HepG2 (cell line): ENCODE results near the gene LYSMD1. TPM values are rescaled to one million over a fixed set of nuclear protein-coding genes. Genes with fewer than 3 reads are reported as not detected.
A peak's percentile ranks its signal among the peaks of the same experiment; 100 is the strongest.

ENCODE experiments used
- ELF4 ChIP-seq: sonication (generic); formaldehyde crosslinking; IDR thresholded peaks from 2 replicates; pipeline ENCODE4 v1.5.0; 2020; ENCODE audit warnings: missing genetic modification reagents, mild to moderate bottlenecking, moderate library complexity, borderline replicate concordance
- GPN1 ChIP-seq: sonication (generic); formaldehyde crosslinking; IDR thresholded peaks from 2 replicates; pipeline ENCODE4 v1.5.1; 2020; ENCODE audit warnings: missing genetic modification reagents, borderline replicate concordance
- JUNB ChIP-seq: sonication (generic); formaldehyde crosslinking; IDR thresholded peaks from 2 replicates; pipeline ENCODE4 v1.8.0; 2022; ENCODE audit warnings: missing genetic modification reagents, mild to moderate bottlenecking, borderline replicate concordance
- KAT8 ChIP-seq: IDR thresholded peaks from 2 replicates; pipeline ENCODE4 v1.6.1; 2016; ENCODE audit warnings: missing genetic modification reagents, missing compliant biosample characterization
- KDM2A ChIP-seq: sonication (generic); formaldehyde crosslinking; IDR thresholded peaks from 2 replicates; pipeline ENCODE4 v1.4.0; 2020; ENCODE audit warnings: low read depth, missing genetic modification reagents, borderline replicate concordance
- MBD4 ChIP-seq: IDR thresholded peaks from 2 replicates; pipeline ENCODE4 v1.6.1; 2012; ENCODE audit warnings: low read length, inconsistent platforms, borderline replicate concordance
- MED1 ChIP-seq: sonication (generic); formaldehyde crosslinking; IDR thresholded peaks from 2 replicates; pipeline ENCODE4 v1.4.0; 2020; ENCODE audit warnings: missing genetic modification reagents
- MEF2D ChIP-seq: sonication (generic); formaldehyde crosslinking; IDR thresholded peaks from 2 replicates; pipeline ENCODE4 v1.5.1; 2020; ENCODE audit warnings: mild to moderate bottlenecking, missing genetic modification reagents
- MIER3 ChIP-seq: IDR thresholded peaks from 2 replicates; pipeline ENCODE4 v1.6.1; 2016; ENCODE audit warnings: missing compliant biosample characterization, borderline replicate concordance
- SMARCE1 ChIP-seq: fragments of 450-650 bp; IDR thresholded peaks from 2 replicates; pipeline ENCODE4 v1.6.1; 2017; ENCODE audit warnings: borderline replicate concordance
- ZFP62 ChIP-seq: sonication (generic); formaldehyde crosslinking; IDR thresholded peaks from 2 replicates; pipeline ENCODE4 v1.4.0; 2020; ENCODE audit warnings: missing genetic modification reagents
- ZNF264 ChIP-seq: sonication (generic); formaldehyde crosslinking; IDR thresholded peaks from 2 replicates; pipeline ENCODE4 v1.4.0; 2020; ENCODE audit warnings: missing genetic modification reagents
- ZNF30 ChIP-seq: sonication (generic); formaldehyde crosslinking; IDR thresholded peaks from 2 replicates; pipeline ENCODE4 v1.5.0; 2020; ENCODE audit warnings: mild to moderate bottlenecking, missing genetic modification reagents
- ZNF510 ChIP-seq: sonication (generic); formaldehyde crosslinking; IDR thresholded peaks from 2 replicates; pipeline ENCODE4 v1.4.0; 2020; ENCODE audit warnings: low read depth, mild to moderate bottlenecking, missing genetic modification reagents
- polyA plus RNA-seq, 8 experiments: library from polyadenylated mRNA; depleted of rRNA in 3 of 8; stranded (reverse) in 7 of 8; unstranded in 1 of 8; fragments of >200 nt; fragmentation: Illumina TruSeq in 4 of 8; extraction: Trizol in 4 of 8; gene quantifications; 2 replicates each; pipeline versions ENCODE4 v1.2.1 to v1.2.3, GENCODE V29; 2011 to 2016; ENCODE audit warnings: low read depth in 4 of 8, missing spikeins in 1 of 8, mixed read lengths in 1 of 8; ENCODE audit not compliant: insufficient read depth in 1 of 8
- total RNA-seq, 5 experiments: library from RNA; depleted of rRNA; stranded (reverse); fragments of >200 nt; fragmentation: Illumina TruSeq; extraction: Trizol; gene quantifications; 2 replicates each; pipeline ENCODE4 v1.2.3, GENCODE V29; 2016; ENCODE audit warnings: low read depth in 1 of 5
- TF ChIP-seq, protein P1 (sequence below): sonication (generic); formaldehyde crosslinking; conservative IDR thresholded peaks from 2 replicates; pipeline ENCODE4 v1.4.0; 2020; ENCODE audit warnings: mild to moderate bottlenecking, missing genetic modification reagents, moderate library complexity
- TF ChIP-seq, protein P2 (sequence below), 2 experiments: IDR thresholded peaks; 2 replicates each; pipeline ENCODE4 v1.6.1; 2011 to 2012; ENCODE audit warnings: low read length in 2 of 2, borderline replicate concordance in 1 of 2, low read depth in 1 of 2, mild to moderate bottlenecking in 1 of 2, moderate library complexity in 1 of 2
- TF ChIP-seq, protein P3 (sequence below): conservative IDR thresholded peaks from 2 replicates; pipeline ENCODE4 v1.6.1; 2018; ENCODE audit warnings: missing genetic modification reagents
- TF ChIP-seq, protein P4 (sequence below): fragments of 450-650 bp; IDR thresholded peaks from 2 replicates; pipeline ENCODE4 v1.6.1; 2017; ENCODE audit warnings: mild to moderate bottlenecking

The LYSMD1 gene
- total and polyA plus RNA-seq, 2 of the 13 experiments (the other 11 are each of a cell fraction or from before 2014, with no cell fraction given) = 3.8 to 4.8 TPM

DNA sequence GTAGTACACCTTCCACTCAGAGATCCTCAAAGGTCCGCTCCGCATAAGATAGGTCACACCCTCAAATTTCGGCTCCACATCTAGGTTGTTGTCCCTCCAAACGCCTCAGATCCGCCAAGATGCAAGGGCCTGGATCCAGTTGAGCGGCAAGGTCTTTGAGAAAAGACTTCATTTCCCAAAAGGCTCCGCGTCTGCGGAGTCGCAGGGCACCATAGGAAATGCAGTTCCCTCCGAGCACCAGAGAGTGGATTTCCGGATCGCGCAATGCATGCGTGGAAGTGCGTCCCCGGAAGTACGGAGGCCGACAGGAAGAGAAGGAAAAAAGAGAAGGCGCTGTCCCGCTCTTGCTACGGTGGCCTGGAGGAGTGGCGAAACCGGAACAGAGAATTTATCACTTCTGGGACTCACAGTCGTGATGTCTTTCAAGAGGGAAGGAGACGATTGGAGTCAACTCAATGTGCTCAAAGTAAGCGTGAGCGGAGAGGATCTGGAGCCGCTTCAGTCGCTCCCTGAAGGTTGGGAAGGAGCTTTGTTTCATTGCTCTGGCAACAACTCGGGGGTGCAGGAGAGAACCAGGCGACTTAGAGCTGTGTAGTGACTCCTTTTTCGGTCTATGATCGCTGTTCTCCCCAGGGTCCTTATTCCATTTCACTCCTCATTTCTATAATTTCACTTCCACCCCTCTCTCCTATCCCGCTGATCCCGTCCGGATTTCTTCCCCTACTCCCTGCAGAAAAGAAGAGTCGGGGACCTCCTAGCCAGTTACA is at the start of gene LYSMD1, which contains the start of gene SCNM1 (continued):
- TF ChIP-seq, protein P1, sequence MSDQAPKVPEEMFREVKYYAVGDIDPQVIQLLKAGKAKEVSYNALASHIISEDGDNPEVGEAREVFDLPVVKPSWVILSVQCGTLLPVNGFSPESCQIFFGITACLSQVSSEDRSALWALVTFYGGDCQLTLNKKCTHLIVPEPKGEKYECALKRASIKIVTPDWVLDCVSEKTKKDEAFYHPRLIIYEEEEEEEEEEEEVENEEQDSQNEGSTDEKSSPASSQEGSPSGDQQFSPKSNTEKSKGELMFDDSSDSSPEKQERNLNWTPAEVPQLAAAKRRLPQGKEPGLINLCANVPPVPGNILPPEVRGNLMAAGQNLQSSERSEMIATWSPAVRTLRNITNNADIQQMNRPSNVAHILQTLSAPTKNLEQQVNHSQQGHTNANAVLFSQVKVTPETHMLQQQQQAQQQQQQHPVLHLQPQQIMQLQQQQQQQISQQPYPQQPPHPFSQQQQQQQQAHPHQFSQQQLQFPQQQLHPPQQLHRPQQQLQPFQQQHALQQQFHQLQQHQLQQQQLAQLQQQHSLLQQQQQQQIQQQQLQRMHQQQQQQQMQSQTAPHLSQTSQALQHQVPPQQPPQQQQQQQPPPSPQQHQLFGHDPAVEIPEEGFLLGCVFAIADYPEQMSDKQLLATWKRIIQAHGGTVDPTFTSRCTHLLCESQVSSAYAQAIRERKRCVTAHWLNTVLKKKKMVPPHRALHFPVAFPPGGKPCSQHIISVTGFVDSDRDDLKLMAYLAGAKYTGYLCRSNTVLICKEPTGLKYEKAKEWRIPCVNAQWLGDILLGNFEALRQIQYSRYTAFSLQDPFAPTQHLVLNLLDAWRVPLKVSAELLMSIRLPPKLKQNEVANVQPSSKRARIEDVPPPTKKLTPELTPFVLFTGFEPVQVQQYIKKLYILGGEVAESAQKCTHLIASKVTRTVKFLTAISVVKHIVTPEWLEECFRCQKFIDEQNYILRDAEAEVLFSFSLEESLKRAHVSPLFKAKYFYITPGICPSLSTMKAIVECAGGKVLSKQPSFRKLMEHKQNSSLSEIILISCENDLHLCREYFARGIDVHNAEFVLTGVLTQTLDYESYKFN = peak; percentile 55
- TF ChIP-seq MEF2D (CRISPR knock-in tag) (0 out of 2 replicates have a peak, but pooled peaks have one; percentile 17), SMARCE1 (no peak), ZNF510 (no peak), MIER3 (CRISPR knock-in tag) (peak; percentile 88), MBD4 (no peak), KAT8 (peak; percentile 99), GPN1 (CRISPR knock-in tag) (no peak), KDM2A (CRISPR knock-in tag) (peak; percentile 91), ZNF30 (CRISPR knock-in tag) (no peak), ZFP62 (peak; percentile 97), JUNB (no peak), ZNF264 (no peak), MED1 (CRISPR knock-in tag) (peak; percentile 71), ELF4 (peak; percentile 100)
- TF ChIP-seq, protein P2, sequence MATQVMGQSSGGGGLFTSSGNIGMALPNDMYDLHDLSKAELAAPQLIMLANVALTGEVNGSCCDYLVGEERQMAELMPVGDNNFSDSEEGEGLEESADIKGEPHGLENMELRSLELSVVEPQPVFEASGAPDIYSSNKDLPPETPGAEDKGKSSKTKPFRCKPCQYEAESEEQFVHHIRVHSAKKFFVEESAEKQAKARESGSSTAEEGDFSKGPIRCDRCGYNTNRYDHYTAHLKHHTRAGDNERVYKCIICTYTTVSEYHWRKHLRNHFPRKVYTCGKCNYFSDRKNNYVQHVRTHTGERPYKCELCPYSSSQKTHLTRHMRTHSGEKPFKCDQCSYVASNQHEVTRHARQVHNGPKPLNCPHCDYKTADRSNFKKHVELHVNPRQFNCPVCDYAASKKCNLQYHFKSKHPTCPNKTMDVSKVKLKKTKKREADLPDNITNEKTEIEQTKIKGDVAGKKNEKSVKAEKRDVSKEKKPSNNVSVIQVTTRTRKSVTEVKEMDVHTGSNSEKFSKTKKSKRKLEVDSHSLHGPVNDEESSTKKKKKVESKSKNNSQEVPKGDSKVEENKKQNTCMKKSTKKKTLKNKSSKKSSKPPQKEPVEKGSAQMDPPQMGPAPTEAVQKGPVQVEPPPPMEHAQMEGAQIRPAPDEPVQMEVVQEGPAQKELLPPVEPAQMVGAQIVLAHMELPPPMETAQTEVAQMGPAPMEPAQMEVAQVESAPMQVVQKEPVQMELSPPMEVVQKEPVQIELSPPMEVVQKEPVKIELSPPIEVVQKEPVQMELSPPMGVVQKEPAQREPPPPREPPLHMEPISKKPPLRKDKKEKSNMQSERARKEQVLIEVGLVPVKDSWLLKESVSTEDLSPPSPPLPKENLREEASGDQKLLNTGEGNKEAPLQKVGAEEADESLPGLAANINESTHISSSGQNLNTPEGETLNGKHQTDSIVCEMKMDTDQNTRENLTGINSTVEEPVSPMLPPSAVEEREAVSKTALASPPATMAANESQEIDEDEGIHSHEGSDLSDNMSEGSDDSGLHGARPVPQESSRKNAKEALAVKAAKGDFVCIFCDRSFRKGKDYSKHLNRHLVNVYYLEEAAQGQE (IDR thresholded peaks at IDR 0.05; ENCODE audit: borderline replicate concordance in 1 of 2, low read depth in 1 of 2, low read length in 2 of 2) = peak in 1 of 2 experiments; percentile 73; a peak in 2 of 4 replicates
- TF ChIP-seq, protein P3, sequence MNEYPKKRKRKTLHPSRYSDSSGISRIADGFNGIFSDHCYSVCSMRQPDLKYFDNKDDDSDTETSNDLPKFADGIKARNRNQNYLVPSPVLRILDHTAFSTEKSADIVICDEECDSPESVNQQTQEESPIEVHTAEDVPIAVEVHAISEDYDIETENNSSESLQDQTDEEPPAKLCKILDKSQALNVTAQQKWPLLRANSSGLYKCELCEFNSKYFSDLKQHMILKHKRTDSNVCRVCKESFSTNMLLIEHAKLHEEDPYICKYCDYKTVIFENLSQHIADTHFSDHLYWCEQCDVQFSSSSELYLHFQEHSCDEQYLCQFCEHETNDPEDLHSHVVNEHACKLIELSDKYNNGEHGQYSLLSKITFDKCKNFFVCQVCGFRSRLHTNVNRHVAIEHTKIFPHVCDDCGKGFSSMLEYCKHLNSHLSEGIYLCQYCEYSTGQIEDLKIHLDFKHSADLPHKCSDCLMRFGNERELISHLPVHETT (CRISPR knock-in tag) = peak; percentile 94
- TF ChIP-seq, protein P4, sequence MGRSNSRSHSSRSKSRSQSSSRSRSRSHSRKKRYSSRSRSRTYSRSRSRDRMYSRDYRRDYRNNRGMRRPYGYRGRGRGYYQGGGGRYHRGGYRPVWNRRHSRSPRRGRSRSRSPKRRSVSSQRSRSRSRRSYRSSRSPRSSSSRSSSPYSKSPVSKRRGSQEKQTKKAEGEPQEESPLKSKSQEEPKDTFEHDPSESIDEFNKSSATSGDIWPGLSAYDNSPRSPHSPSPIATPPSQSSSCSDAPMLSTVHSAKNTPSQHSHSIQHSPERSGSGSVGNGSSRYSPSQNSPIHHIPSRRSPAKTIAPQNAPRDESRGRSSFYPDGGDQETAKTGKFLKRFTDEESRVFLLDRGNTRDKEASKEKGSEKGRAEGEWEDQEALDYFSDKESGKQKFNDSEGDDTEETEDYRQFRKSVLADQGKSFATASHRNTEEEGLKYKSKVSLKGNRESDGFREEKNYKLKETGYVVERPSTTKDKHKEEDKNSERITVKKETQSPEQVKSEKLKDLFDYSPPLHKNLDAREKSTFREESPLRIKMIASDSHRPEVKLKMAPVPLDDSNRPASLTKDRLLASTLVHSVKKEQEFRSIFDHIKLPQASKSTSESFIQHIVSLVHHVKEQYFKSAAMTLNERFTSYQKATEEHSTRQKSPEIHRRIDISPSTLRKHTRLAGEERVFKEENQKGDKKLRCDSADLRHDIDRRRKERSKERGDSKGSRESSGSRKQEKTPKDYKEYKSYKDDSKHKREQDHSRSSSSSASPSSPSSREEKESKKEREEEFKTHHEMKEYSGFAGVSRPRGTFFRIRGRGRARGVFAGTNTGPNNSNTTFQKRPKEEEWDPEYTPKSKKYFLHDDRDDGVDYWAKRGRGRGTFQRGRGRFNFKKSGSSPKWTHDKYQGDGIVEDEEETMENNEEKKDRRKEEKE = no peak
